HL-60 (cell line): ENCODE data around the gene HELQ.

Experiments used
- DNase-seq, 2 experiments: peaks; one replicate each; pipeline ENCODE4 v3.0.0-alpha.2; 2010 to 2020; ENCODE audit warnings: low read depth in 1 of 2, low spot score in 1 of 2
- H3K27ac ChIP-seq: fragments of 250-450 bp; sonication (Bioruptor Pico); replicated peaks from 2 replicates; pipeline ENCODE4 v1.5.1; 2020; ENCODE audit warnings: mild to moderate bottlenecking, moderate library complexity
- H3K27me3 ChIP-seq: fragments of 250-450 bp; sonication (Bioruptor Pico); 2 replicates; pipeline ENCODE4 v1.5.1; 2021; ENCODE audit warnings: mild to moderate bottlenecking, moderate library complexity; ENCODE audit not compliant: insufficient read depth, poor library complexity, severe bottlenecking
- H3K4me3 ChIP-seq: replicated peaks from 2 replicates; pipeline ENCODE4 v1.5.1; 2011; ENCODE audit warnings: mild to moderate bottlenecking, control low read depth, low read length; ENCODE audit not compliant: insufficient read depth
- GABPA ChIP-seq: IDR thresholded peaks from 2 replicates; pipeline ENCODE4 v1.6.1; 2012; ENCODE audit warnings: low read depth
- POLR2AphosphoS5 ChIP-seq: IDR thresholded peaks from 2 replicates; pipeline ENCODE4 v1.6.1; 2012; ENCODE audit warnings: low read depth
- SPI1 ChIP-seq: IDR thresholded peaks from 2 replicates; pipeline ENCODE4 v1.6.1; 2012; ENCODE audit warnings: low read depth, mild to moderate bottlenecking, borderline replicate concordance
- TF ChIP-seq, protein P1 (sequence below): IDR thresholded peaks from 2 replicates; pipeline ENCODE4 v1.6.1; 2012; ENCODE audit warnings: low read depth; ENCODE audit not compliant: insufficient replicate concordance
- TF ChIP-seq, protein P2 (sequence below): IDR thresholded peaks from one replicate; pipeline ENCODE4 v1.5.1; 2011; ENCODE audit warnings: low read length, control low read depth, inconsistent platforms; ENCODE audit not compliant: insufficient read depth

Gene HELQ

DNA sequence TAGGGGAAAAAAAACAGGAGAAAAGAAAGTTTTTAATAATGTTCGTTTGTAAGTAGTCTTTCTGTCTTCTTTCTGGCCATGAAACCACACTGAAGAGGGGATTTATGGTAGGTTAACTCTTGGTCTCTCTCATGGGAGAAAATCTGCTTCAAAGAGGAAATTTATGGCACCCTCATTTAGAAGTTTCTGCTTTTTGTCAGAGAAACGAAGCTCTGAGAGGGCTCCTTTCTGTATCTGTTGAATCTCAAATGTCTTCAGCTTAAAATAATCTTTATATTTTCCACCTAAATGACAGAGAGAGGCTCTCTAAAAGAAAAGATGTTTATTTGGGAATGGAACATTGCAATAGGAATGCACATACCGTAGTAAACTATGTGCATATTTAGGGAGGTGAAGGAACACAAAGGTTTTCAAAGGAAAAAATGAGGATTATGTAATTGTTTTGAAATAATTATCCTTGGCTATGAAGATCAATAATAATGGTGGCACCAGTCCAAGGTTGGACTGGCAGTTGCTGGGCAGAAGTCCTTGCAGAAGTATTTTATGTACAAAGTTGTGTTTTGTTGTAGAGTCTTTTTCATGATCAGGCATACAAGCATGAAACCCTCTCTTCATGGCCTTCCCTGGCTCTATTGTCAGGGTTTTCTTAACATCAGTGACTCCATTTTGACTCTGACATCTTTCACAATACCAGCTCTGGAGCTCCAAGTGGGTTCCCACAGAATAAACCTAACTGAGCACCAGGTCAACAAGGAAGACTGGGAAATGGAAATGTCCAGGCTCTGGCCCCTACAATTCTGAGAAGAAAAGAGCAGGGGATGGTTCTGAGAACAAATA is 67.9 kb downstream of the HELQ start:
- Histone ChIP-seq H3K4me3 (no peak overlapping the region), H3K27me3 (no peaks in the 10 kb centered on the region), H3K27ac (no peak overlapping the region)
- TF ChIP-seq, protein P1, sequence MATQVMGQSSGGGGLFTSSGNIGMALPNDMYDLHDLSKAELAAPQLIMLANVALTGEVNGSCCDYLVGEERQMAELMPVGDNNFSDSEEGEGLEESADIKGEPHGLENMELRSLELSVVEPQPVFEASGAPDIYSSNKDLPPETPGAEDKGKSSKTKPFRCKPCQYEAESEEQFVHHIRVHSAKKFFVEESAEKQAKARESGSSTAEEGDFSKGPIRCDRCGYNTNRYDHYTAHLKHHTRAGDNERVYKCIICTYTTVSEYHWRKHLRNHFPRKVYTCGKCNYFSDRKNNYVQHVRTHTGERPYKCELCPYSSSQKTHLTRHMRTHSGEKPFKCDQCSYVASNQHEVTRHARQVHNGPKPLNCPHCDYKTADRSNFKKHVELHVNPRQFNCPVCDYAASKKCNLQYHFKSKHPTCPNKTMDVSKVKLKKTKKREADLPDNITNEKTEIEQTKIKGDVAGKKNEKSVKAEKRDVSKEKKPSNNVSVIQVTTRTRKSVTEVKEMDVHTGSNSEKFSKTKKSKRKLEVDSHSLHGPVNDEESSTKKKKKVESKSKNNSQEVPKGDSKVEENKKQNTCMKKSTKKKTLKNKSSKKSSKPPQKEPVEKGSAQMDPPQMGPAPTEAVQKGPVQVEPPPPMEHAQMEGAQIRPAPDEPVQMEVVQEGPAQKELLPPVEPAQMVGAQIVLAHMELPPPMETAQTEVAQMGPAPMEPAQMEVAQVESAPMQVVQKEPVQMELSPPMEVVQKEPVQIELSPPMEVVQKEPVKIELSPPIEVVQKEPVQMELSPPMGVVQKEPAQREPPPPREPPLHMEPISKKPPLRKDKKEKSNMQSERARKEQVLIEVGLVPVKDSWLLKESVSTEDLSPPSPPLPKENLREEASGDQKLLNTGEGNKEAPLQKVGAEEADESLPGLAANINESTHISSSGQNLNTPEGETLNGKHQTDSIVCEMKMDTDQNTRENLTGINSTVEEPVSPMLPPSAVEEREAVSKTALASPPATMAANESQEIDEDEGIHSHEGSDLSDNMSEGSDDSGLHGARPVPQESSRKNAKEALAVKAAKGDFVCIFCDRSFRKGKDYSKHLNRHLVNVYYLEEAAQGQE: no peak
- TF ChIP-seq SPI1 (no peak), GABPA (no peak), POLR2AphosphoS5 (no peak)
- TF ChIP-seq, protein P2, sequence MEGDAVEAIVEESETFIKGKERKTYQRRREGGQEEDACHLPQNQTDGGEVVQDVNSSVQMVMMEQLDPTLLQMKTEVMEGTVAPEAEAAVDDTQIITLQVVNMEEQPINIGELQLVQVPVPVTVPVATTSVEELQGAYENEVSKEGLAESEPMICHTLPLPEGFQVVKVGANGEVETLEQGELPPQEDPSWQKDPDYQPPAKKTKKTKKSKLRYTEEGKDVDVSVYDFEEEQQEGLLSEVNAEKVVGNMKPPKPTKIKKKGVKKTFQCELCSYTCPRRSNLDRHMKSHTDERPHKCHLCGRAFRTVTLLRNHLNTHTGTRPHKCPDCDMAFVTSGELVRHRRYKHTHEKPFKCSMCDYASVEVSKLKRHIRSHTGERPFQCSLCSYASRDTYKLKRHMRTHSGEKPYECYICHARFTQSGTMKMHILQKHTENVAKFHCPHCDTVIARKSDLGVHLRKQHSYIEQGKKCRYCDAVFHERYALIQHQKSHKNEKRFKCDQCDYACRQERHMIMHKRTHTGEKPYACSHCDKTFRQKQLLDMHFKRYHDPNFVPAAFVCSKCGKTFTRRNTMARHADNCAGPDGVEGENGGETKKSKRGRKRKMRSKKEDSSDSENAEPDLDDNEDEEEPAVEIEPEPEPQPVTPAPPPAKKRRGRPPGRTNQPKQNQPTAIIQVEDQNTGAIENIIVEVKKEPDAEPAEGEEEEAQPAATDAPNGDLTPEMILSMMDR: no peak
- DNase-seq: no peak

DNA sequence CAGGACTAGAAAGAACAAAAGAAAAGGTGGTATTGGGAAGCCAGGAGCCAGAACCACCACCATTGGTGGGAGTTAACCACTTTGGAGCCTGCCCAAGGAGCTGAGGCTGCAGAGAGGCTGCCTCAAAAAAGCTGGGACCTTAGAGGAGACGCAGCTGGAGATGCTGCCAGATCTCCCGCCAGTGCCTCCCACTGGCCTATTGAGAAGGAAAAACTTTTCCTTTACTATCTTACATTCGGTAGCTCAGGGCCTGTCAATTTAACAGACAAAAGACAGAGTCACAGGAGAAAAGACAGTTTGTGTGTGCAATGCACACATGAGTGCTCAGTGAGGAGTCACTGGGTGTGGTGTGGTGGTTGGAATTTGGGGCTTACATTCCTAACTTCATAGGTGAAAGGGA is 68.6 kb downstream of the HELQ start:
- Histone ChIP-seq H3K27ac (no peak overlapping the region), H3K27me3 (no peaks in the 10 kb centered on the region), H3K4me3 (no peak overlapping the region)
- TF ChIP-seq POLR2AphosphoS5 (no peak), GABPA (no peak), SPI1 (no peak)
- TF ChIP-seq, protein P2: no peak
- TF ChIP-seq, protein P1: no peak
- no peak for DNase-seq

DNA sequence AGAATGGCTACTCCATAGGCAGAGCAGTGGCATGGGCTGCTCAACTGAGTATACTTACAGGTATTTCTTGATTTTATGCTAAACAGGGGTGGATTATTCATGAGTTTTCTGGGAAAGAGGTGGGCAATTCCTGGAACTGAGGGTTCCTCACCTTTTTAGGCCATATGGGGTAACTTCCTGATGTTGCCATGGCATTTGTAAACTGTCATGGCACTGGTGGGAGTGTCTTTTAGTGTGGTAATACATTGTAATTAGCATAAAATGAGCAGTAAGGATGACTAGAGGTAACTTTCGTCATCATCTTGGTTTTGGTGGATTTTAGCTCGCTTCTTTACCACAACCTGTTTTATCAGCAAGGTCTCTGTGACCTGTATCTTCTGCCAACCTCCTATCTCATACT is 72.8 kb downstream of the HELQ start:
- Histone ChIP-seq H3K27me3 (no peaks in the 10 kb centered on the region), H3K27ac (no peak overlapping the region), H3K4me3 (no peak overlapping the region)
- no peak for DNase-seq
- TF ChIP-seq POLR2AphosphoS5 (no peak), SPI1 (no peak), GABPA (no peak)
- TF ChIP-seq, protein P1: no peak
- TF ChIP-seq, protein P2: no peak
